COLO668 (cell line): ENCODE measurements around the gene ZNF311.
A peak's percentile ranks its signal among the peaks of the same experiment; 100 is the strongest.
"Not testable (repeated sequence)": the region's sequence is repeated elsewhere in the genome, so short reads cannot be mapped to it uniquely, and the experiment has no call there.

ENCODE experiments used
- DNase-seq: peaks from one replicate; lab custom pipeline; 2025; ENCODE audit not compliant: unreplicated experiment; lab: John Stamatoyannopoulos, UW

The ZNF311 gene

DNA sequence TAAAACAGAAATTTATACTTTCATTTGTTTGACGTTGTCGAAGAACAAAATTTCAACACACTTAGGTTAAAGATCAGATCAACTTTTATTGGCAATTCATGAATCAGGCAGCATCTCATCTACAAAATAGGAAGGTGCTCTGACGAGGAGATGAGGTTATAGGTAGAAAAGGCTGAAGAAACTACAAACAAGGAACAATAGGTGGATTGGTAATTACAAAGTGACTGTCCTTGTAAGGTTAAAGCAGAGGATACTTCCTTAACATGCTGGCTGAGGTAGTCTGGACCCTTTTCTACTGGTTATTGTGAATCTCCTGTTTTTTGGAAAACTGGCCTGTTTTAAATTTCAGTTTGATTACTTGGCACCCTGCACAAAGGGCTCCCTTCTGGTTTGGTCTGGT, 48.8 kb downstream of the ZNF311 start:
- DNase-seq: no peak

GRCh38 chr6:28953585-28954258, 51.4 kb downstream of the ZNF311 start:
- DNase-seq: peak; percentile 4

DNA sequence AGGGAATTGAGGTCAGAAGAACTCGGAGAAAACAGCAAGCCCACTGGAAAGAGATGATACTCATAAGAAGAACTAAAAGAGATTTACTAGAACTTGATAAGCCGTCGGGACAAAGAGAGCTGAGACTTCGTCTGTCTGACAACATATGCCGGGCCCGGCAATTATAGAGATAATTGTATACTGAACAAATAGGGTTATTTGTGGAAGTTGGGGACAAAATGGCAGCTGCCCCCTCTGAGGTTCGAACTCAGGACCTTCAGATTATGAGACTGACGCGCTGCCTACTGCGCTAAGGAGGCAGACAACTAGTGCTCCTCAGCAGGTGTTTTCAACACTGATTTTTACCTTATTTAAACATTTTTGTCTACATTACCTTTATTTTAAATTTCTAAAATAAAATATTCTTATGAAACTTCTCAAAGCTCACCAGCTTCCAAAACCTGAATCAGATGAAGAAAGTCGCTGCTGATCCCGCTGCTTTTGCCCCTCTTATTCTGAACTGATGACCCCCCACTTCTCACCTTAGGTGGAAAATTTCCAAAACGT, 52.0 kb downstream of the ZNF311 start:
- peak; percentile 42 for DNase-seq

DNA sequence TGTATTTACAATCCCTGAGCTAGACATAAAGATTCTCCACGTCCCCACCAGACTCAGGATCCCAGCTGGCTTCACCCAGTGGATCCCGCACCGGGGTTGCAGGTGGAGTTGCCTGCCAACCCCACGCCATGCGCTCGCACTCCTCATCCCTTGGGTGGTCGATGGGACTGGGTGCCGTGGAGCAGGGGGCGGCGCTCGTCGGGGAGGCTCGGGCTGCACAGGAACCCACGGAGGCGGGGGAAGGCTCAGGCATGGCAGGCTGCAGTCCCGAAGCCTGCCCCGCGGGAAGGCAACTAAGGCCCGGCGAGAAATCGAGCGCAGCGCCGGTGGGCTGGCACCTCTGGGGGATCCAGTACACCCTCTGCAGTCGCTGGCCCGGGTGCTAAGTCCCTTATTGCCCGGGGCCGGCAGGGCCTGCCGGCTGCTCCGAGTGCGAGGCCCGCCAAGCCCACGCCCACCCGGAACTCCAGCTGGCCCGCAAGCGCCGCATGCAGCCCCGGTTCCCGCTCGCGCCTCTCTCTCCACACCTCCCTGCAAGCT, 55.4 kb downstream of the ZNF311 start:
- DNase-seq: not testable (repeated sequence)

DNA sequence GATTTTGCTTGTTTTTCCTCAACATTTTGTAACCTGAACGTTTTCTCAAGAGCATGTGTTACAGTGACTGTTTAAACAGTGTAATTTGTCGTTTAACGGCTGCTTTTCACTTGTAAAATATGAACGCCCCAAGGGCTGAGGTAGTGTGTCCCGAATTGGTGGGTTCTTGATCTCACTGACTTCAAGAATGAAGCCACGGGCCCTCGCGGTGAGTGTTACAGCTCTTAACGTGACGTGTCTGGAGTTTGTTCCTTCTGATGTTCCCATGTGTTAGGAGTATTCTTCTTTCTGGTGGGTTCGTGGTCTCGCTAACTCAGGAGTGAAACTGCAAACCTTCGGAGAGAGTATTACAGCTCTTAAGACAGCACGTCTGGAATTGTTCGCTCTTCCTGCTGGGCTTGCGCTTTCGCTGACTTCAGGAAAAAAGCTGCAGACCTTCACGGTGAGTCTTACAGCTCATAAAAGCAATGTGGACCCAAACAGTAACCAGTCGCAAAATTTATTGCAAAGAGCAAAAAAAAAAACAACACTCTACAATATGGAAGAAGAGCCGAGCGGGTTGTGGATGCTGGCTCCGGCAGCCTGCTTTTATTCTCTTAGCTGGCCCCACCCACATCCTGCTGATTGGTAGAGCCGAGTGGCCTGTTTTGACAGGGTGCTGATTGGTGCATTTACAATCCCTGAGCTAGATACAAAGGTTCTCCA, 56.2 kb downstream of the ZNF311 start:
- DNase-seq: no peak

DNA sequence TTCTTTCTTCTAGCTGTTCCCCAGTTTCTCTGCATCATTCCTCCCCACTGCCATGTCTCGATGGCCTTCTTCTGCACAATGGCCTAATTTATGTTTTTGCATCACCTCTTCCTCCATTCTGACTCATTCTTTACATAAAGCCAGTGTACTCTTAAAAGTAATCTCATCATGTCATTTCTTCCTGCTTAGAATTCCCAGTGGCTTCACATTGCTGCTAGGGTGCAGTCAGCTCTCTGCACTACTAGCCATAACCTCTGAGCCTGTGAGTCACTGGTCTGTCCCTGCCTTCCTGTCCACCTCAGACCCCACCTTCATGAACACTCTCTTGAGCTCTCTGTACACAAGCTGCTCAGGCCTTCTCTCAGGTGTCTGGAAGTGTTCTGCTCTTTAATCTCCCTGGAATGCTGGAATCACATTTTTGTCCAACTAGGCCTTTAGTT, 57.3 kb downstream of the ZNF311 start:
- no peak for DNase-seq

GRCh38 chr6:28947067-28947765, 57.9 kb downstream of the ZNF311 start:
- no peak for DNase-seq

DNA sequence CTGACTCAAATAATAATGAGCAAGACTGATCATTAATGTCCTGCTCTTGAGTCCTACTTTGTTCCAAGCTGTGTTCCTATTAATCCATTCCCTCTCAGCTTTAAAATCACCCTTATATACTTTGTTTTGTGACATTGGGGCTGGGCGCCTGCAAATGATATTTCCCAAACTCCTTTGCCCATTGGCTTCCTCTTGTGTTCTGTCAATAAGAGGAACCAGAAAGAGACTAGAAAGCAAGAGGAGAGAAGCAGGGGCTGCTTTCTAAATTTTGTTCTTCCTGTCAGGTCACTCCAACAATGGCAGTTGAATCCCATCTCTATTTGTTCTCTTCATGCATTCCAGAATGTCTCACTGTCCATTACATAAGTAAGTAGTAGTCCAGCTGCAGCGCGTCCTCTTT, 59.8 kb downstream of the ZNF311 start:
- no peak for DNase-seq
